Mononuclear cell (primary cell): Measurements from ENCODE around the gene INPP4A. TPM values are rescaled to one million over a fixed set of nuclear protein-coding genes. Genes with fewer than 3 reads are reported as not detected.
"Not testable (repeated sequence)": the region's sequence is repeated elsewhere in the genome, so short reads cannot be mapped to it uniquely, and the experiment has no call there.

ENCODE experiments used
- H3K27me3 ChIP-seq: 2 replicates; pipeline ENCODE4 v1.6.0; 2011; ENCODE audit warnings: low read length, control low read depth; ENCODE audit not compliant: insufficient read depth
- H3K4me1 ChIP-seq: 2 replicates; pipeline ENCODE4 v1.5.1; 2011; ENCODE audit warnings: mild to moderate bottlenecking, low read length, control low read depth; ENCODE audit not compliant: insufficient read depth
- H3K4me3 ChIP-seq: 2 replicates; pipeline ENCODE4 v1.5.1; 2011; ENCODE audit warnings: mild to moderate bottlenecking, low read length, moderate library complexity
- H3K9me3 ChIP-seq: 2 replicates; pipeline ENCODE4 v1.5.1; 2011; ENCODE audit warnings: low read depth, mild to moderate bottlenecking, control low read depth, low read length
- total RNA-seq: library from RNA; depleted of rRNA; stranded (reverse); fragments of >200 nt; gene quantifications from one replicate; pipeline ENCODE4 v1.2.3, GENCODE V29; 2012

Gene INPP4A
- total RNA-seq, result 48.2 TPM

DNA sequence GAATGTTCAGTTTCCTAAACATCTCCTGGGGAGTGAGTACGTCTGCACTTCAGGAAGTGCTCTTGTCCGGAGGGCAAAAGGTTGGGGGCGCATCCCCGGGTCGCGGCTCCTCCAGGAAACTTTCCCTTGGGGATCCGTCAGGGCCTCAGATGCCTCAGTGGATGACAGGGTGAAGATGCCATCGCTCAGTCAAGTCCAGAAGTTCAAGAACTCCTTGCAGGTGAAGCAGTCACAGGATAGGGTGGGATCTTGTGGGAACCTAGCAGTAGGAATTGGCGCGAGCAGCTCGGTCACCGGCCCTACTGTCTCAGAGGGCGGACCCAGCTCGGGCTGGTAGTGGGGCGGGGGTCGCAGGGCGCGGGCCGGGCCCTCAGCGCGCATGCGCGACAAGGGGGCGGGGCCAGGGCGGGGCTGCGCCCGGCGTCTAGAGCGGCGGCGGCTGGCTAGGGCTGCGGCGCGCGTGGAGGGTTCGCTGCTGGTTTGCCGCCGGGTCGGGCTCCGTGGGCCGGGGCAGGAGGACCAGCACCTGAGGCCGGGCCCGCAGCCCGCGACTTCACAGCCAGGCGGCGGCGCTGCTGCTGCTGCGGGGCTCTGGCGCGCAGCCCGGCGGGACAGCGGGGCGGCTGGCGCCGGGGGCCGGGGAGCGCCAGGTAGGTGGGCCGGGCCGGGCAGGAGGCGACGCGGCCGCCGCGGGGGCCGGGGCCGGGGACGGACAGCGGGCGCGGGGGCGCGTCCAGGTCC is at the start of gene INPP4A:
TSS of gene INPP4A (plus strand) at position 423 of the 741 bp plus-strand sequence. CDS start 75,191 bp downstream, outside the sequence.
- H3K9me3 ChIP-seq, result peaks cover 7% of the 10 kb centered on the region

GRCh38 chr2:98395977-98396376 is 48.7 kb upstream of the INPP4A start:
- no peak overlapping the region for H3K4me3 ChIP-seq

More for the DNA sequence above, at the start of gene INPP4A:
- Histone ChIP-seq H3K4me1 (peaks cover 41% of the 10 kb centered on the region), H3K27me3 (no peaks in the 10 kb centered on the region), H3K4me3 (peak within 1 kb of the TSS; percentile 86)

GRCh38 chr2:98396745-98397355 is 47.8 kb upstream of the INPP4A start:
- Histone ChIP-seq H3K4me1 (no peaks in the 10 kb centered on the region), H3K4me3 (no peak overlapping the region), H3K9me3 (no peaks in the 10 kb centered on the region), H3K27me3 (peaks cover 31% of the 10 kb centered on the region)

More at GRCh38 chr2:98395977-98396376, 48.7 kb upstream of the INPP4A start:
- Histone ChIP-seq H3K4me1 (no peaks in the 10 kb centered on the region), H3K9me3 (no peaks in the 10 kb centered on the region), H3K27me3 (peaks cover 25% of the 10 kb centered on the region)

DNA sequence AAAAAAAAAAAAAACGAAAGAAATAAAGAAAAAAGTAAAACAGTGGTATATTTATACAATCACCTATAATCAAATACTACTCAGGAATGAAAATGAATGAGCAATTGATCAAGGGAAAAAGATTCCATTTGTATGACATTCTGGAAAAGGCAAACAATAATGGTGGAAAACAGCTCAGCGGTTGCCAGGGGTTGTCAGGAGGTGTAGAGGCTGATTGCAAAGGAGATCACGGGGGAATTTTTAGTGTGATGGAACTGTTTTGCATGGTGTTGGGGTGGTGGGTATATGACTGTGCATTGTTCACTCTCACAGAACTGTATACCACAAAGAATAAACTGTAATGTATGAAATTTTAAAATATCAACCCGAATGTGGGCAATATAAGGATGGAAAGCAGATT is 45.5 kb upstream of the INPP4A start:
- Histone ChIP-seq H3K27me3 (peaks cover 35% of the 10 kb centered on the region), H3K4me1 (no peaks in the 10 kb centered on the region), H3K4me3 (no peak overlapping the region), H3K9me3 (no peaks in the 10 kb centered on the region)

DNA sequence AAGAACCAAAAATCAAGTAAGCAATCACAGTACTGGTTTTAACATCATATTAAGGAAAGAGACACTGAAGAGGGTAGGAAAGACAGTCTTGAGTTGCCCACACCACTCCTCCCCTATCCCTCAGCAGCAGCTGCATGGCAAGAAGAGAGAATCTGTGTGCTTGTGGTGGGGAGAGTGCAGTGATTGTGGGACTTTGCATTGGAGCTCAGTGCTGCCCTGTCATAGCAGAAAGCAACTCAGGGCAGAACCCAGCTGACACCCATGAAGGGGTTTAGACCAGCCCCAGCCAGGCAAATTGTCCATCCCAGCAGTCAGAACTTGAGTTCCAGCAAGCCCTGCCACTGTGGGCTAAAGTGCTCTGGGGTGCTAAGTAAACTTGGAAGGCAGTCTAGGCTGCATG is 40.8 kb upstream of the INPP4A start:
- Histone ChIP-seq H3K9me3 (no peaks in the 10 kb centered on the region), H3K27me3 (peaks cover 30% of the 10 kb centered on the region)

DNA sequence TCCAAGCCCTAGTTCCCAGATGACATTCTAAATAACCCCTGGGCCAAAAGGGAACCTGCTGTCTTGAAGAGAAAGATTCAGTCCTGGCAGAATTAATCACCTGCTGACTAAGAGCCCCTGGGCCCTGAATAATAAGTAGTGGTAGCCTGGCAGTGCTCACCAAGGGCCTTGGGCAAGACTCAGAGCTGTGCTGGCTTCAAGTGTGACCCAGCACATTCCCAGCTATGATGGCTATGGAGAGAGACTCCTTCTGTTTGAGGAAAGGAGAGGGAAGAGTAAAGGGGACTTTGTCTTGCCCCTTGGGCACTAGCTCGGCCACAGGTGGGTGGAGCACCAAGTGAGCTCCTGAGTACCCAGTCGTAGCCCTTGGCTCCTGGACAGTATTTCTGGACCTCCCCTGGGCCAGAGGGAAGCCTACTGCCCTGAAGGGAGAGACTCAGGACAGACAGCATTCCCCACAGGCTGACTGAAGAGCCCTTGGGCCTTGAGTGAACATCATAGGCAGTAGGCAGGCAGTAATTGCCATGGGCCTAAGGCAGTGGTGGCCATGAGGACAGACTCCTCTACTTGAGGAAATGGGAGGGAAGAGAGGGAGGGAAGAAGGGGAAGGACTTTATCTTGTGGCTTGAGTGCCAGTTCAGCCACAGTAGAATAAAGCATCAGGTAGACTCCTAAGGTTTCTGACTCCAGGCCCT is 40.0 kb upstream of the INPP4A start:
- no peak overlapping the region for H3K4me3 ChIP-seq
- no peaks in the 10 kb centered on the region for H3K4me1 ChIP-seq
- H3K9me3 ChIP-seq, result no peaks in the 10 kb centered on the region
- H3K27me3 ChIP-seq, result peaks cover 22% of the 10 kb centered on the region

More for the DNA sequence above, 40.8 kb upstream of the INPP4A start:
- no peaks in the 10 kb centered on the region for H3K4me1 ChIP-seq
- H3K4me3 ChIP-seq, result no peak overlapping the region

- H3K4me1 ChIP-seq, result no peaks in the 10 kb centered on the region
- H3K9me3 ChIP-seq, result no peaks in the 10 kb centered on the region
- H3K27me3 ChIP-seq, result peaks cover 16% of the 10 kb centered on the region
- no peak overlapping the region for H3K4me3 ChIP-seq
These were observed 39.4 kb upstream of the INPP4A start for GRCh38 chr2:98405301-98405700.

DNA sequence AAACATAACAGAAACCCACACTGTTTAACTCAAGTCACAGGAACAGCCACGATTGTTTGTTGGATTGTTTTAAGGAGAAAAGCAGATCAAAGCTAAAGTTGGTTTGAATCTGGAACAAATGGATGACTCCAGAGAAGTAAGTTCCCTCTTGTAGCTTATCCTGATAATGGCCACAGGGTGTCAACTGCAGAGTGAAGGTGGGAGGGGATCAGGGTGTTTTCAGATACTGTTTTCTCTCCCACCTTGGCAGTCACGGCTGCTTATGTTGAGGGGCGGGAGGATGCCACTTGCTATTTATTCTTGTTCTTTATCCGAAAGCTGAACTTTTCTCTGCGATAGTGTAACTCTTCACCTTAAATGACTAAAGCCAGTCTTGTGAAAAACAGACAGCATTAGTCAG is 36.5 kb upstream of the INPP4A start:
- no peaks in the 10 kb centered on the region for H3K9me3 ChIP-seq
- no peaks in the 10 kb centered on the region for H3K27me3 ChIP-seq
- H3K4me3 ChIP-seq, result no peak overlapping the region
- no peaks in the 10 kb centered on the region for H3K4me1 ChIP-seq

DNA sequence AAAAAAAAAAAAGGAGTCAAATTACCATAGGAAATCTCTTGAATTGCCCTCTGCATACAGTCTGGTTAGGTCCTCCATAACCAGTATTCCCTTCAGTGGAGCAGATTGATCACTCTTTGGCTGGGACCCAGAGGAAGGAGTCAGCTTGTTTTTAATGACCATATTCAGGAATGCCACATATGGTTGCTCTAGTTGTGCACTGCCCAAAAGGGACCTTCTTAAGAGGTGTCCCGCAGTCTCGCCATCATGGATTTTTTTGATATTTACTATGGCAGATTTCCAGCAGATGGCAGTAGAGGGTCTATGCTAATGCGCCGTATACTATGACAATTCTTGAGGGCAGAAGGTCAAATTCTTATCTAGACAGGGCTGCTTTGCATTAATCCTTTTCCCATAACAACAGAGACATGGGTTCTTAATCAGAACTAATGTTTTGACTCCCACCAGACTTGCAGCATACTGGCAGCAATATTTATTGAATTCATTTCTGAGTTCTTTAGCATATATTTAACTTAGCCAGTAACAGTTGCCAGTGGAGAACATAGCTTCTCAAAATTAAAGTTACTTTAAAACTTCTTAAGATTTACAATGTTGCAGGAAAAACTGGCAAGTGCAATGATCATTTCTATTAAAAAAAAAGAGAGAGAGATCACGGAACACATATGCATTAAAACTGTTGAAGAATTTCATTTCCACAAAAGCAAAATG is 31.8 kb upstream of the INPP4A start:
- Histone ChIP-seq H3K27me3 (no peaks in the 10 kb centered on the region), H3K4me3 (no peak overlapping the region), H3K4me1 (no peaks in the 10 kb centered on the region), H3K9me3 (no peaks in the 10 kb centered on the region)

GRCh38 chr2:98414246-98414645 is 30.4 kb upstream of the INPP4A start:
- not testable (repeated sequence) for H3K4me1 ChIP-seq, H3K27me3 ChIP-seq, H3K9me3 ChIP-seq, H3K4me3 ChIP-seq

GRCh38 chr2:98415719-98416248 is 28.9 kb upstream of the INPP4A start:
- not testable (repeated sequence) for H3K27me3 ChIP-seq, H3K4me1 ChIP-seq

GRCh38 chr2:98416383-98417159 is 28.1 kb upstream of the INPP4A start:
- no peak overlapping the region for H3K4me3 ChIP-seq
- no peaks in the 10 kb centered on the region for H3K27me3 ChIP-seq
- H3K9me3 ChIP-seq, result no peaks in the 10 kb centered on the region
- H3K4me1 ChIP-seq, result no peaks in the 10 kb centered on the region

More at GRCh38 chr2:98415719-98416248, 28.9 kb upstream of the INPP4A start:
- H3K4me3 ChIP-seq, H3K9me3 ChIP-seq: not testable (repeated sequence)

DNA sequence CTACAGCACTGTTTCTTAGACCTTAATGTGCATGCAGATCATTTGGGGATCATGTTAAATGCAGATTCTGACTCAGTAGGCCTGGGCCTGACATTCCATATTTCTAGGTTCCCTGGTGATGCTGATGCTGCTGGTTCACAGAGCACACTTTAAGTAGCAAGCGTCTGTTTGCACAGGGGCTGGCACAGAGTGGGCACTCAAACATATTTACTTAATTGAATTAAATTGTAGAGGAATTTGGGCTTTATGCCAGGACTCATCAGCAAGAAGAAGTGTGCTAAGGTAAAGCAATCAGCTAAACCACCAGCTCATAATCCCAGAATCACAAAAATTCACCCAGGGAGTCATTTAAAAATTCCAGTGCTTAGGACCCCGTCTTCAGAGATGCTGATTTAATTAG is 25.1 kb upstream of the INPP4A start:
- H3K4me1 ChIP-seq, result no peaks in the 10 kb centered on the region
- H3K4me3 ChIP-seq, result no peak overlapping the region

More for the DNA sequence above, 25.1 kb upstream of the INPP4A start:
- no peaks in the 10 kb centered on the region for H3K27me3 ChIP-seq
- peaks cover 7% of the 10 kb centered on the region for H3K9me3 ChIP-seq
